GM12878 (cell line): ENCODE results near the gene PPDPF. TPM values are rescaled to one million over a fixed set of nuclear protein-coding genes. Genes with fewer than 3 reads are reported as not detected.

Experiments
- IRF4 ChIP-seq: IDR thresholded peaks from 2 replicates; pipeline ENCODE4 v1.6.1; 2011; ENCODE audit warnings: low read depth, low read length
- MTA2 ChIP-seq: fragments of 450-650 bp; IDR thresholded peaks from 2 replicates; pipeline ENCODE4 v1.6.1; 2016; ENCODE audit warnings: low read depth, mild to moderate bottlenecking, moderate library complexity
- MYB ChIP-seq: fragments of 150-350 bp; IDR thresholded peaks from 2 replicates; pipeline ENCODE4 v1.6.1; 2014; ENCODE audit warnings: mild to moderate bottlenecking, low read depth, low read length, borderline replicate concordance
- SIN3A ChIP-seq: IDR thresholded peaks from 2 replicates; pipeline ENCODE4 v1.6.1; 2012; ENCODE audit warnings: low read depth, low read length, improper control_type of control experiment
- SREBF2 ChIP-seq: IDR thresholded peaks from 2 replicates; pipeline ENCODE4 v1.6.1; 2012; ENCODE audit warnings: mild to moderate bottlenecking, low read length
- ZNF384 ChIP-seq: IDR thresholded peaks from 2 replicates; pipeline ENCODE4 v1.6.1; 2012; ENCODE audit warnings: low read depth, mild to moderate bottlenecking, low read length, improper control_type of control experiment, borderline replicate concordance
- ZSCAN29 ChIP-seq: fragments of 450-650 bp; IDR thresholded peaks from 2 replicates; pipeline ENCODE4 v1.6.1; 2017; ENCODE audit warnings: mild to moderate bottlenecking, moderate library complexity
- polyA plus RNA-seq, 11 experiments: library from polyadenylated mRNA; depleted of rRNA in 4 of 11; unstranded in 6 of 11; stranded (reverse) in 5 of 11; fragments of >200 nt; fragmentation: Nextera tagmentation in 4 of 11; fragmentation: Illumina TruSeq in 1 of 11; extraction: Ambion mirVana in 4 of 11; extraction: Trizol in 1 of 11; gene quantifications; 1 replicate in 1 of 11; 2 replicates in 10 of 11; pipeline versions ENCODE4 v1.2.1 to v1.2.3, GENCODE V29; 2011 to 2016; ENCODE audit warnings: inconsistent platforms in 2 of 11, missing spikeins in 2 of 11, low read depth in 1 of 11
- total RNA-seq, 4 experiments: library from RNA; depleted of rRNA in 3 of 4; stranded (reverse); fragments of >200 nt in 3 of 4; fragmentation: Illumina TruSeq in 1 of 4; extraction: Trizol in 1 of 4; gene quantifications; 2 replicates each; pipeline versions ENCODE4 v1.2.1 to v1.2.3, GENCODE V29; 2013 to 2021
- TF ChIP-seq, protein P1 (sequence below): fragments of 450-650 bp; IDR thresholded peaks from 2 replicates; pipeline ENCODE4 v1.6.1; 2017; ENCODE audit warnings: mild to moderate bottlenecking, low read depth, inconsistent platforms; ENCODE audit not compliant: poor library complexity, severe bottlenecking
- TF ChIP-seq, protein P2 (sequence below): fragments of 450-650 bp; IDR thresholded peaks from 2 replicates; pipeline ENCODE4 v1.6.1; 2017; ENCODE audit warnings: mild to moderate bottlenecking
- TF ChIP-seq, protein P3 (sequence below): IDR thresholded peaks from 2 replicates; pipeline ENCODE4 v1.6.1; 2011; ENCODE audit warnings: mild to moderate bottlenecking, low read depth, low read length, moderate library complexity; ENCODE audit not compliant: insufficient replicate concordance

The PPDPF gene
- total and polyA plus RNA-seq, 10 of the 15 experiments (the other 5 are each of a cell fraction or from before 2014, with no cell fraction given) = 0.32 to 154 (median 22.8) TPM

GRCh38 chr20:63496596-63497120 lies 23.9 kb upstream of the PPDPF start (continued):
- TF ChIP-seq MYB (no peak), ZNF384 (no peak), SIN3A (no peak), MTA2 (no peak), IRF4 (no peak), SREBF2 (no peak), ZSCAN29 (no peak)
- TF ChIP-seq, protein P1, sequence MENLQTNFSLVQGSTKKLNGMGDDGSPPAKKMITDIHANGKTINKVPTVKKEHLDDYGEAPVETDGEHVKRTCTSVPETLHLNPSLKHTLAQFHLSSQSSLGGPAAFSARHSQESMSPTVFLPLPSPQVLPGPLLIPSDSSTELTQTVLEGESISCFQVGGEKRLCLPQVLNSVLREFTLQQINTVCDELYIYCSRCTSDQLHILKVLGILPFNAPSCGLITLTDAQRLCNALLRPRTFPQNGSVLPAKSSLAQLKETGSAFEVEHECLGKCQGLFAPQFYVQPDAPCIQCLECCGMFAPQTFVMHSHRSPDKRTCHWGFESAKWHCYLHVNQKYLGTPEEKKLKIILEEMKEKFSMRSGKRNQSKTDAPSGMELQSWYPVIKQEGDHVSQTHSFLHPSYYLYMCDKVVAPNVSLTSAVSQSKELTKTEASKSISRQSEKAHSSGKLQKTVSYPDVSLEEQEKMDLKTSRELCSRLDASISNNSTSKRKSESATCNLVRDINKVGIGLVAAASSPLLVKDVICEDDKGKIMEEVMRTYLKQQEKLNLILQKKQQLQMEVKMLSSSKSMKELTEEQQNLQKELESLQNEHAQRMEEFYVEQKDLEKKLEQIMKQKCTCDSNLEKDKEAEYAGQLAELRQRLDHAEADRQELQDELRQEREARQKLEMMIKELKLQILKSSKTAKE = no peak
- TF ChIP-seq, protein P2, sequence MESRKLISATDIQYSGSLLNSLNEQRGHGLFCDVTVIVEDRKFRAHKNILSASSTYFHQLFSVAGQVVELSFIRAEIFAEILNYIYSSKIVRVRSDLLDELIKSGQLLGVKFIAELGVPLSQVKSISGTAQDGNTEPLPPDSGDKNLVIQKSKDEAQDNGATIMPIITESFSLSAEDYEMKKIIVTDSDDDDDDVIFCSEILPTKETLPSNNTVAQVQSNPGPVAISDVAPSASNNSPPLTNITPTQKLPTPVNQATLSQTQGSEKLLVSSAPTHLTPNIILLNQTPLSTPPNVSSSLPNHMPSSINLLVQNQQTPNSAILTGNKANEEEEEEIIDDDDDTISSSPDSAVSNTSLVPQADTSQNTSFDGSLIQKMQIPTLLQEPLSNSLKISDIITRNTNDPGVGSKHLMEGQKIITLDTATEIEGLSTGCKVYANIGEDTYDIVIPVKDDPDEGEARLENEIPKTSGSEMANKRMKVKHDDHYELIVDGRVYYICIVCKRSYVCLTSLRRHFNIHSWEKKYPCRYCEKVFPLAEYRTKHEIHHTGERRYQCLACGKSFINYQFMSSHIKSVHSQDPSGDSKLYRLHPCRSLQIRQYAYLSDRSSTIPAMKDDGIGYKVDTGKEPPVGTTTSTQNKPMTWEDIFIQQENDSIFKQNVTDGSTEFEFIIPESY = no peak
- TF ChIP-seq, protein P3, sequence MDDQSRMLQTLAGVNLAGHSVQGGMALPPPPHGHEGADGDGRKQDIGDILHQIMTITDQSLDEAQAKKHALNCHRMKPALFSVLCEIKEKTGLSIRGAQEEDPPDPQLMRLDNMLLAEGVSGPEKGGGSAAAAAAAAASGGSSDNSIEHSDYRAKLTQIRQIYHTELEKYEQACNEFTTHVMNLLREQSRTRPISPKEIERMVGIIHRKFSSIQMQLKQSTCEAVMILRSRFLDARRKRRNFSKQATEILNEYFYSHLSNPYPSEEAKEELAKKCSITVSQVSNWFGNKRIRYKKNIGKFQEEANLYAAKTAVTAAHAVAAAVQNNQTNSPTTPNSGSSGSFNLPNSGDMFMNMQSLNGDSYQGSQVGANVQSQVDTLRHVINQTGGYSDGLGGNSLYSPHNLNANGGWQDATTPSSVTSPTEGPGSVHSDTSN = no peak
